ENCODE results near the gene LFNG. TPM values are rescaled to one million over a fixed set of nuclear protein-coding genes. Genes with fewer than 3 reads are reported as not detected.
A peak's percentile ranks its signal among the peaks of the same experiment; 100 is the strongest.

Gene LFNG
- total and polyA plus RNA-seq, 2 of the 13 experiments (the other 11 are each of a cell fraction or from before 2014, with no cell fraction given): 0.44 to 1.5 TPM

- TF ChIP-seq KAT8 (CRISPR knock-in tag; IDR thresholded peaks at IDR 0.05) (peak; percentile 36; the same call in 1 of the 2 replicates), ZSCAN9 (CRISPR knock-in tag; IDR thresholded peaks at IDR 0.05; ENCODE audit: borderline replicate concordance) (no peak), IKZF1 (IDR thresholded peaks at IDR 0.05) (no peak), SMYD3 (CRISPR knock-in tag; IDR thresholded peaks at IDR 0.05) (0 out of 2 replicates have a peak, but pooled peaks have one; percentile 47), ZNF101 (CRISPR knock-in tag; IDR thresholded peaks at IDR 0.05; ENCODE audit: borderline replicate concordance, low read depth) (no peak), ZIK1 (CRISPR knock-in tag; IDR thresholded peaks at IDR 0.05; ENCODE audit: borderline replicate concordance, low read depth) (no peak), THAP11 (CRISPR knock-in tag; IDR thresholded peaks at IDR 0.05) (peak; percentile 25; the same call in 1 of the 2 replicates), MATR3 (CRISPR knock-in tag; IDR thresholded peaks at IDR 0.05) (no peak), ETV5 (CRISPR knock-in tag; IDR thresholded peaks at IDR 0.05; ENCODE audit: borderline replicate concordance) (peak; percentile 99), ARID4A (CRISPR knock-in tag; IDR thresholded peaks at IDR 0.05; ENCODE audit: borderline replicate concordance) (peak; percentile 39; the same call in 1 of the 2 replicates), SRY (CRISPR knock-in tag; IDR thresholded peaks at IDR 0.05) (no peak; the same call in 1 of the 2 replicates), ZNF790 (CRISPR knock-in tag; IDR thresholded peaks at IDR 0.05; ENCODE audit: borderline replicate concordance) (no peak), TMF1 (CRISPR knock-in tag; IDR thresholded peaks at IDR 0.05; ENCODE audit: low read depth) (no peak), ZNF501 (CRISPR knock-in tag; IDR thresholded peaks at IDR 0.05) (0 out of 2 replicates have a peak, but pooled peaks have one; percentile 50), SCMH1 (CRISPR knock-in tag; IDR thresholded peaks at IDR 0.05; ENCODE audit: borderline replicate concordance) (no peak), ZNF350 (CRISPR knock-in tag; IDR thresholded peaks at IDR 0.05; ENCODE audit: borderline replicate concordance, low read depth) (no peak), PITX1 (CRISPR knock-in tag; IDR thresholded peaks at IDR 0.05) (peak; percentile 96), ESRRA (CRISPR knock-in tag; IDR thresholded peaks at IDR 0.05; ENCODE audit: low read depth) (no peak), REL (CRISPR knock-in tag; conservative IDR thresholded peaks at IDR 0.05) (peak; percentile 49; the same call in 1 of the 2 replicates), ZNF549 (CRISPR knock-in tag; IDR thresholded peaks at IDR 0.05) (no peak)
- TF ChIP-seq, protein P1, sequence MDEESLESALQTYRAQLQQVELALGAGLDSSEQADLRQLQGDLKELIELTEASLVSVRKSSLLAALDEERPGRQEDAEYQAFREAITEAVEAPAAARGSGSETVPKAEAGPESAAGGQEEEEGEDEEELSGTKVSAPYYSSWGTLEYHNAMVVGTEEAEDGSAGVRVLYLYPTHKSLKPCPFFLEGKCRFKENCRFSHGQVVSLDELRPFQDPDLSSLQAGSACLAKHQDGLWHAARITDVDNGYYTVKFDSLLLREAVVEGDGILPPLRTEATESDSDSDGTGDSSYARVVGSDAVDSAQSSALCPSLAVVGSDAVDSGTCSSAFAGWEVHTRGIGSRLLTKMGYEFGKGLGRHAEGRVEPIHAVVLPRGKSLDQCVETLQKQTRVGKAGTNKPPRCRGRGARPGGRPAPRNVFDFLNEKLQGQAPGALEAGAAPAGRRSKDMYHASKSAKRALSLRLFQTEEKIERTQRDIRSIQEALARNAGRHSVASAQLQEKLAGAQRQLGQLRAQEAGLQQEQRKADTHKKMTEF (CRISPR knock-in tag; IDR thresholded peaks at IDR 0.05): peak; percentile 67
- TF ChIP-seq, protein P2, sequence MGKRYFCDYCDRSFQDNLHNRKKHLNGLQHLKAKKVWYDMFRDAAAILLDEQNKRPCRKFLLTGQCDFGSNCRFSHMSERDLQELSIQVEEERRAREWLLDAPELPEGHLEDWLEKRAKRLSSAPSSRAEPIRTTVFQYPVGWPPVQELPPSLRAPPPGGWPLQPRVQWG (CRISPR knock-in tag; IDR thresholded peaks at IDR 0.05; ENCODE audit: borderline replicate concordance, low read depth): no peak
- TF ChIP-seq, protein P3, sequence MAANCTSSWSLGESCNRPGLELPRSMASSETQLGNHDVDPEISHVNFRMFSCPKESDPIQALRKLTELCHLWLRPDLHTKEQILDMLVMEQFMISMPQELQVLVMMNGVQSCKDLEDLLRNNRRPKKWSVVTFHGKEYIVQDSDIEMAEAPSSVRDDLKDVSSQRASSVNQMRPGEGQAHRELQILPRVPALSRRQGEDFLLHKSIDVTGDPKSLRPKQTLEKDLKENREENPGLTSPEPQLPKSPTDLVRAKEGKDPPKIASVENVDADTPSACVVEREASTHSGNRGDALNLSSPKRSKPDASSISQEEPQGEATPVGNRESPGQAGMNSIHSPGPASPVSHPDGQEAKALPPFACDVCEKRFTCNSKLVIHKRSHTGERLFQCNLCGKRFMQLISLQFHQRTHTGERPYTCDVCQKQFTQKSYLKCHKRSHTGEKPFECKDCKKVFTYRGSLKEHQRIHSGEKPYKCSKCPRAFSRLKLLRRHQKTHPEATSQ (CRISPR knock-in tag; IDR thresholded peaks at IDR 0.05; ENCODE audit: borderline replicate concordance): no peak
Observed at GRCh38 chr7:2510909-2511768, 8.4 kb upstream of the LFNG start (continued).

Measured in HepG2 (cell line).